Mesendoderm (in vitro differentiated cells): ENCODE measurements around the gene MRM1.
A peak's percentile ranks its signal among the peaks of the same experiment; 100 is the strongest.

Source experiments
- DNase-seq: peaks from one replicate; pipeline ENCODE4 v3.0.0; 2013
- H2AK5ac ChIP-seq: 2 replicates; pipeline ENCODE4 v1.6.1; 2013; ENCODE audit warnings: low read length, inconsistent platforms
- H2BK120ac ChIP-seq: 2 replicates; pipeline ENCODE4 v1.6.1; 2013; ENCODE audit warnings: low read depth, mild to moderate bottlenecking, low read length, moderate library complexity, mixed read lengths
- H2BK15ac ChIP-seq: replicated peaks from 2 replicates; pipeline ENCODE4 v1.6.1; 2013; ENCODE audit warnings: low read depth, mild to moderate bottlenecking, moderate library complexity
- H2BK5ac ChIP-seq: 2 replicates; pipeline ENCODE4 v1.6.1; 2013; ENCODE audit warnings: low read length, inconsistent platforms
- H3K18ac ChIP-seq: 2 replicates; pipeline ENCODE4 v1.6.1; 2013; ENCODE audit warnings: mild to moderate bottlenecking, low read length, mixed read lengths
- H3K23ac ChIP-seq: one replicate; pipeline ENCODE4 v1.6.1; 2013; ENCODE audit warnings: low read length
- H3K27ac ChIP-seq: 2 replicates; pipeline ENCODE4 v1.5.1; 2013; ENCODE audit warnings: low read depth, mild to moderate bottlenecking, inconsistent platforms, low read length, moderate library complexity
- H3K27me3 ChIP-seq: 2 replicates; pipeline ENCODE4 v1.6.1; 2013; ENCODE audit warnings: low read length, control low read depth, mild to moderate bottlenecking, inconsistent platforms; ENCODE audit not compliant: insufficient read depth, poor library complexity
- H3K36me3 ChIP-seq: 2 replicates; pipeline ENCODE4 v1.6.1; 2013; ENCODE audit warnings: low read length, inconsistent platforms; ENCODE audit not compliant: control insufficient read depth, insufficient read depth
- H3K4ac ChIP-seq: one replicate; pipeline ENCODE4 v1.6.1; 2013; ENCODE audit warnings: low read depth, mild to moderate bottlenecking, low read length, moderate library complexity
- H3K4me1 ChIP-seq: 2 replicates; pipeline ENCODE4 v1.6.1; 2013; ENCODE audit warnings: low read depth, low read length, inconsistent platforms; ENCODE audit not compliant: control insufficient read depth
- H3K4me2 ChIP-seq: 2 replicates; pipeline ENCODE4 v1.6.1; 2013; ENCODE audit warnings: low read length
- H3K4me3 ChIP-seq: 2 replicates; pipeline ENCODE4 v1.5.1; 2013; ENCODE audit warnings: mild to moderate bottlenecking, low read length
- H3K56ac ChIP-seq: one replicate; pipeline ENCODE4 v1.6.1; 2013; ENCODE audit warnings: low read length
- H3K79me1 ChIP-seq: 2 replicates; pipeline ENCODE4 v1.6.1; 2013; ENCODE audit warnings: low read length, inconsistent platforms
- H3K79me2 ChIP-seq: 2 replicates; pipeline ENCODE4 v1.6.1; 2013; ENCODE audit warnings: mild to moderate bottlenecking, low read length; ENCODE audit not compliant: control insufficient read depth, insufficient read depth
- H3K9ac ChIP-seq: 2 replicates; pipeline ENCODE4 v1.6.1; 2013; ENCODE audit warnings: low read length, inconsistent platforms
- H4K5ac ChIP-seq: one replicate; pipeline ENCODE4 v1.6.1; 2013; ENCODE audit warnings: low read length
- H4K8ac ChIP-seq: one replicate; pipeline ENCODE4 v1.6.1; 2013; ENCODE audit warnings: low read depth, mild to moderate bottlenecking, control low read depth, low read length, moderate library complexity
- WGBS: extraction: QIAGEN DNeasy Blood & Tissue Kit; methylation state at CpG from one replicate; pipeline ENCODE4 v1.1.7; 2013; ENCODE audit warnings: low lambda C conversion rate, missing lambda C conversion rate; ENCODE audit not compliant: insufficient coverage; ENCODE audit errors: extremely low coverage; 5-methylcytosine and 5-hydroxymethylcytosine counted together

Gene MRM1

DNA sequence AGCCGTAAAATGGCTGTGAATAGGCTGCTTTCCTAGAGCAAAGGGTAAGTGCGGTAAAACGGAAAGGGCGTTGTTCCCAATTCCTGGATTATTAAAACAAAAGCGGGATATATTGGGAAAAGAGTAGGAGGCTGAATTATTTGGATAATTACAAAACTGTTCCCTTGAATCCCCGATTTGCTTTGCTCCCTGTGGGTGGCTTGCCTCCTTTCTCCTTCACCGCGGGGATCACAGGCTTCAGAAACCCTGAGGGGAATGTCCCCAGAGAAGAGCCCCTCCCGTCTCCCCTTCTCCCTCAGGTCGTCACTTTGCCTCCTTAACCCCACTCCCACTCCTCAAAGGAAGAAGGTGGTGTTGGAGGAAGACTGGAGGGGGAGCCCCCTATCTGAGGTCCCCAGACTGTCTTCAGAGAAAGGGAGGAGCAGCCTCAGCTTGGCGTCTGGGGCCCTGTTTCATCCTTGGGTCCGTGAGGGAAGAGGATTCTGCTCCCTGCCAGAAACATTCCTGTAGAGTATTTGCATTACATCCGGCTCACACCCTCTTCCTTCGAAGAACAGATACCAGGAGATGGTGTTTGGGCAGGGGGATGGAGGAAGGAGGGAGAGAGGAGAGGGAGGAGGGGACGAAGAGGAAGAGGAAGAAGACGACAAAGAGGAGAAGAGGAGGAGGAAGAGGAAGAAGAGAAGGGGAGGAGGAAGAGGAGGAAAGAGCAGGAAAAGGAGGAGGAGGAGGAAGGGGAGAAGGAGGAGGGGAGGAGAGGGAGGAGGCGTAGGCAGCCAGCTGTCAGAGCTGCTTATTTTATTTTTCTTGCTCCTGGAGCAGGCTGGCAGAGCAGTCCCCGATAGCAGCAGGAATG is 31.8 kb downstream of the MRM1 start:
- Histone ChIP-seq H3K79me2 (no peaks in the 10 kb centered on the region), H3K79me1 (no peaks in the 10 kb centered on the region), H3K36me3 (no peaks in the 10 kb centered on the region), H4K5ac (no peak overlapping the region), H3K4me3 (no peak overlapping the region), H3K27me3 (no peaks in the 10 kb centered on the region), H3K4me2 (peak overlapping the region; percentile 51), H3K4me1 (peaks cover 7% of the 10 kb centered on the region), H2BK15ac (no peak overlapping the region), H2BK5ac (peak overlapping the region; percentile 63), H3K56ac (peak overlapping the region; percentile 77), H2BK120ac (no peak overlapping the region), H4K8ac (no peak overlapping the region), H3K23ac (no peak overlapping the region), H3K18ac (no peak overlapping the region), H3K4ac (no peak overlapping the region), H3K9ac (peak overlapping the region; percentile 35), H3K27ac (no peak overlapping the region), H2AK5ac (peak overlapping the region; percentile 6)
- DNase-seq = peak; percentile 77
- no CpG with 5 or more reads among the region's 18 CpGs for WGBS

DNA sequence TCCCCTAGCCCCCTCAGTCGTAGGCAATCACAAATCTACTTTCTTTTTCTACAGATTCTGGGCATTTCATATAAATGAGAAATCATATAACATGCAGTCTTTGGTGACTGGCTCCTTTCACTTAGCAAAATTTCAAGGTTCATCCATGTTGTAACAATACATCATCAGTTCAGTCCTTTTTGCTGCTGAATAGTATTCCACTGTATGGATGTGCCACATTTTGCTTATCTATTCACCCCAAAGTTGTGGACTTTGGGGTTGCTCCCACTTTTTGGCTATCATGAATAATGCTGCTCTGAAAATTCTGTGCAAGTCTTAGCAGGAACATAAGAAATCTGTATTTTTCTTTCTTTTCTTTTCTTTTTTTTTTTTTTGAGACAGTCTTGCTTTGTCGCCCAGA is 39.0 kb downstream of the MRM1 start:
- Histone ChIP-seq H2BK15ac (no peak overlapping the region), H3K27ac (no peak overlapping the region), H3K79me1 (no peaks in the 10 kb centered on the region), H2AK5ac (no peak overlapping the region), H2BK5ac (no peak overlapping the region), H3K23ac (no peak overlapping the region), H4K8ac (no peak overlapping the region), H3K4ac (no peak overlapping the region), H3K36me3 (no peaks in the 10 kb centered on the region), H3K27me3 (peaks cover 25% of the 10 kb centered on the region), H3K56ac (no peak overlapping the region), H4K5ac (no peak overlapping the region), H3K79me2 (no peaks in the 10 kb centered on the region), H3K9ac (no peak overlapping the region), H2BK120ac (no peak overlapping the region), H3K18ac (no peak overlapping the region), H3K4me3 (no peak overlapping the region), H3K4me1 (no peaks in the 10 kb centered on the region), H3K4me2 (no peak overlapping the region)
- WGBS = no CpG with 5 or more reads among the region's 2 CpGs
- no peak for DNase-seq

DNA sequence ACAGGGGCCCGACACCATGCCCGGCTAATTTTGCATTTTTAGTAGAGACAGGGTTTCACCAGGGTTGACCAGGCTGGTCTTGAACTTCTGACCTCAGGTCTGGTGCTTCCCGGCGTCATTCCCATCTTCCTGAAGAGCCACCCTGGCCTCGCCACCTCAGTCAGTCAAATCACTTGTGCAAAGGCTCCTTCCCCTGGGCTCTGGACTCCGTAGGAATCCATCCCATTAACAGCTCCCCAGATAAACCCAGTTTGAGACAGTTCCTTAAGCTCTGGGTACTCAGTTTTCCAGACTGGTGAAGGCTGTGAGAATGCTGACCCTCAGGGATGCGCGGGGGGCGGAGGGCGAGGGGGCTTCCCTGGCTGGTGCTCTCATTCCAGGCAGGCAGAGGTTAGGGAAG is 39.5 kb downstream of the MRM1 start:
- Histone ChIP-seq H2BK5ac (no peak overlapping the region), H3K4me2 (no peak overlapping the region), H3K4me3 (no peak overlapping the region), H3K4me1 (no peaks in the 10 kb centered on the region), H3K18ac (no peak overlapping the region), H3K79me1 (no peaks in the 10 kb centered on the region), H3K23ac (no peak overlapping the region), H3K36me3 (no peaks in the 10 kb centered on the region), H2BK120ac (no peak overlapping the region), H3K4ac (no peak overlapping the region), H3K27me3 (peaks cover 25% of the 10 kb centered on the region), H4K5ac (no peak overlapping the region), H3K79me2 (no peaks in the 10 kb centered on the region), H2BK15ac (no peak overlapping the region), H3K27ac (no peak overlapping the region), H3K9ac (no peak overlapping the region), H3K56ac (no peak overlapping the region), H4K8ac (no peak overlapping the region), H2AK5ac (no peak overlapping the region)
- DNase-seq = peak; percentile 56
- no CpG with 5 or more reads among the region's 10 CpGs for WGBS

DNA sequence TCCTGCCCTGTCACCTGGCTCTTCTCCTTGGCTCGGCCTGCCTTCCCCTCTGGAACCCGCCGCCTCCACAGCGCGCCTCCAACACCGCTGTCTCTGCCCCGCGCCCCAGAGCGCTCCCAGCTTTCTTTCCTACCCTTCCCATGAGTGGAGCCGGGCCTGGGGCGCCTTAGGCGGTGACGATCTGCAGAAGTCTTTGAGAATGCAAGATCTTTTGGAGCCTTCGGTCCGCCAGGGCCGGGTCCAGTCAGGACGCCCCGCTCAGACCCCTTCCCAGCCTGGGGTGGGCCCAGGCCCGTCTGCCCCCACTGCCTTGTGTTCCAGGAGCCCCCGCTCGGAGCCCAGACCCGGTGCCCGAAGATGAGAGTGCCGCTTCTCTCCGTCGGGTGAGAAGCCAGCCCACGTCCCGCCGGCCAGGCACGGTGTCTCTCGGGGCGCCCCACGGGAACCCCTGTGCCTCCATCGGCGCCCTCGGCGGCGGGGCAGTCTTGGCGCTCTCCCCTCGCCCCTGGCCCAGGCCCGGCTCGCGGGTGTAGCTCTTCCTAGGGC is 40.0 kb downstream of the MRM1 start:
- peak; percentile 36 for DNase-seq
- H3K79me1 ChIP-seq = no peaks in the 10 kb centered on the region
- H3K4me3 ChIP-seq = peak overlapping the region; percentile 12
- H3K56ac ChIP-seq = peak overlapping the region; percentile 85
- no peaks in the 10 kb centered on the region for H3K4me1 ChIP-seq
- no peak overlapping the region for H2BK15ac ChIP-seq
- peak overlapping the region; percentile 78 for H3K4me2 ChIP-seq
- no peak overlapping the region for H4K8ac ChIP-seq
- no peak overlapping the region for H3K18ac ChIP-seq
- no peak overlapping the region for H2BK5ac ChIP-seq
- H3K4ac ChIP-seq = no peak overlapping the region
- peak overlapping the region; percentile 67 for H3K9ac ChIP-seq
- H4K5ac ChIP-seq = no peak overlapping the region
- no peaks in the 10 kb centered on the region for H3K36me3 ChIP-seq
- no peak overlapping the region for H2BK120ac ChIP-seq
- no peak overlapping the region for H2AK5ac ChIP-seq
- H3K27me3 ChIP-seq = peaks cover 25% of the 10 kb centered on the region
- no peak overlapping the region for H3K27ac ChIP-seq
- no CpG with 5 or more reads among the region's 43 CpGs for WGBS
- peak overlapping the region; percentile 52 for H3K23ac ChIP-seq
- H3K79me2 ChIP-seq = no peaks in the 10 kb centered on the region

DNA sequence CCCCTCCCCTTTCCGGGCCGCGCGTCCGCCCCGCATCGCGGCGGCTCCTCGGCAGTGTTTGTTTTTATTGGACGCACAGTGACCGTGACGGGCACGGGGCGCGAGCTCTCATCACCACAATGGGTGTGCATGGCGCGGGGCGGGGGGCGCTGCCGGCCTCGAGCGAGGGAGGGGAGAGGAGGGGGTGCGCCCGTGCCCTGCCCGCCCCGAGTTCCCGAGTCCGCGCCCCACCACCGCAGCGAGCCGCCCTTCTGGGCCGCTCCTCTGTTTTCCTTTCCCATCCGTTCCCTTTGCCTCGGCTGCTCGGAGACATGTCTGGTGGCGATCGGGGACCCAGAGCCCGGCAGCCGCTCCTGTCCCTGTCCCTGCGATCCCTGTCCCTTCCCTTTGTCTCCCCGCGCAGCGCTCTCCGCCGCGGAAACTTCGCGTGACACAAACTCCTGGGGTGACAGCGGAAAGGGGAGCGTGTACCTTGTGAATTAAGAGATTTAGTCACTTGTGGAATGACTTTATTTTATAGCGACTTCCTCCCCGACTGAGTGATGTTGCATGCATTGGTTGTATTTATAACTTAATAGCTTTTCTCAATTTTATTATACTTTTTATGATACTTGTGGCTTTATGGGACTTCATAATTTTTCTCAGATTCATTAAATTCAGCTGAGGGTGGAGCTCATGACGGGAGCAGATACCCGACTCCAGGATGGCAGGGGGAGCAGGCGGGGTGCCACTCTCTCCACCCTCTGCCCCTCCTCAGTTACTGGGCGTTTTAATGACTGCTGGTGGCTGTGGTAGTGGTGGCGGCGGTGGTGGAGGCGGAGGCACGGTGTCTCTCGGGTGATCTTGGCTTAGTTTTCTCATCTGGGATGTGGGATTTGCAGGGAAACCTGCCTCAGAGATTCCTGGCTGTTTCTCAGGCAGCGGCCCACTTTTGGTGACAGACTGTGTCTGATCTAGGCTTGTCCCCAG is 40.8 kb downstream of the MRM1 start:
- Histone ChIP-seq H2BK15ac (no peak overlapping the region), H4K5ac (no peak overlapping the region), H3K4ac (no peak overlapping the region), H3K23ac (no peak overlapping the region), H3K4me1 (no peaks in the 10 kb centered on the region), H4K8ac (no peak overlapping the region), H3K27me3 (peaks cover 25% of the 10 kb centered on the region), H3K27ac (no peak overlapping the region), H3K79me2 (no peaks in the 10 kb centered on the region), H3K9ac (peak overlapping the region; percentile 67), H3K79me1 (no peaks in the 10 kb centered on the region), H3K56ac (peak overlapping the region; percentile 85), H3K4me3 (peak overlapping the region; percentile 35), H2BK5ac (no peak overlapping the region), H3K4me2 (peak overlapping the region; percentile 78), H3K36me3 (no peaks in the 10 kb centered on the region), H2AK5ac (no peak overlapping the region), H2BK120ac (no peak overlapping the region), H3K18ac (no peak overlapping the region)
- WGBS = no CpG with 5 or more reads among the region's 64 CpGs
- no peak for DNase-seq
